GM12878 (cell line): Measurements from ENCODE around the gene LYPD4. TPM values are rescaled to one million over a fixed set of nuclear protein-coding genes. Genes with fewer than 3 reads are reported as not detected.

Source experiments
- BMI1 ChIP-seq: fragments of 450-650 bp; IDR thresholded peaks from 2 replicates; pipeline ENCODE4 v1.6.1; 2016; ENCODE audit warnings: mild to moderate bottlenecking, moderate library complexity, borderline replicate concordance
- CBX5 ChIP-seq: sonication (generic); IDR thresholded peaks from 2 replicates; pipeline ENCODE4 v1.6.1; 2016; ENCODE audit warnings: low read depth, moderate library complexity, mild to moderate bottlenecking, inconsistent platforms
- CREB1 ChIP-seq: IDR thresholded peaks from 2 replicates; pipeline ENCODE4 v1.6.1; 2012; ENCODE audit warnings: low read depth, mild to moderate bottlenecking, inconsistent platforms
- EED ChIP-seq: sonication (generic); IDR thresholded peaks from 2 replicates; pipeline ENCODE4 v1.6.1; 2016; ENCODE audit warnings: antibody characterized with exemption, low read depth
- FOXM1 ChIP-seq: IDR thresholded peaks from 2 replicates; pipeline ENCODE4 v1.6.1; 2012; ENCODE audit warnings: low read depth, mild to moderate bottlenecking, inconsistent platforms, low read length, moderate library complexity
- HDAC2 ChIP-seq: fragments of 200-600 bp; sonication (generic); IDR thresholded peaks from 2 replicates; pipeline ENCODE4 v1.6.1; 2017
- HDGF ChIP-seq: fragments of 450-650 bp; IDR thresholded peaks from 2 replicates; pipeline ENCODE4 v1.6.1; 2016; ENCODE audit warnings: antibody characterized with exemption
- IKZF1 ChIP-seq: fragments of 450-650 bp; conservative IDR thresholded peaks from 2 replicates; pipeline ENCODE4 v1.6.1; 2017; ENCODE audit warnings: antibody characterized with exemption, mild to moderate bottlenecking
- IKZF2 ChIP-seq, 2 experiments: fragments of 450-650 bp; IDR thresholded peaks; 2 replicates each; pipeline ENCODE4 v1.6.1; 2017; ENCODE audit warnings: mild to moderate bottlenecking in 2 of 2, moderate library complexity in 2 of 2
- MTA3 ChIP-seq: IDR thresholded peaks from 2 replicates; pipeline ENCODE4 v1.6.1; 2012; ENCODE audit warnings: low read length, inconsistent platforms, borderline replicate concordance
- NFIC ChIP-seq: IDR thresholded peaks from 2 replicates; pipeline ENCODE4 v1.6.1; 2012; ENCODE audit warnings: low read depth, mild to moderate bottlenecking, inconsistent platforms, low read length, moderate library complexity
- RAD51 ChIP-seq: fragments of 450-650 bp; IDR thresholded peaks from 2 replicates; pipeline ENCODE4 v1.6.1; 2016; ENCODE audit warnings: moderate library complexity, mild to moderate bottlenecking, inconsistent platforms
- RELA ChIP-seq: fragments of 450-650 bp; IDR thresholded peaks from 2 replicates; pipeline ENCODE4 v1.8.0; 2014; ENCODE audit warnings: borderline replicate concordance; ENCODE audit not compliant: partially characterized antibody
- SIN3A ChIP-seq: IDR thresholded peaks from 2 replicates; pipeline ENCODE4 v1.6.1; 2012; ENCODE audit warnings: low read depth, low read length, improper control_type of control experiment
- STAT1 ChIP-seq: fragments of 450-650 bp; conservative IDR thresholded peaks from 2 replicates; pipeline ENCODE4 v1.6.1; 2014; ENCODE audit warnings: antibody characterized with exemption, mild to moderate bottlenecking
- TBL1XR1 ChIP-seq: IDR thresholded peaks from 2 replicates; pipeline ENCODE4 v1.6.1; 2012; ENCODE audit warnings: low read depth, low read length, improper control_type of control experiment
- ZNF384 ChIP-seq: IDR thresholded peaks from 2 replicates; pipeline ENCODE4 v1.6.1; 2012; ENCODE audit warnings: low read depth, mild to moderate bottlenecking, low read length, improper control_type of control experiment, borderline replicate concordance
- polyA plus RNA-seq, 11 experiments: library from polyadenylated mRNA; depleted of rRNA in 4 of 11; unstranded in 6 of 11; stranded (reverse) in 5 of 11; fragments of >200 nt; fragmentation: Nextera tagmentation in 4 of 11; fragmentation: Illumina TruSeq in 1 of 11; extraction: Ambion mirVana in 4 of 11; extraction: Trizol in 1 of 11; gene quantifications; 1 replicate in 1 of 11; 2 replicates in 10 of 11; pipeline versions ENCODE4 v1.2.1 to v1.2.3, GENCODE V29; 2011 to 2016; ENCODE audit warnings: inconsistent platforms in 2 of 11, missing spikeins in 2 of 11, low read depth in 1 of 11
- total RNA-seq, 4 experiments: library from RNA; depleted of rRNA in 3 of 4; stranded (reverse); fragments of >200 nt in 3 of 4; fragmentation: Illumina TruSeq in 1 of 4; extraction: Trizol in 1 of 4; gene quantifications; 2 replicates each; pipeline versions ENCODE4 v1.2.1 to v1.2.3, GENCODE V29; 2013 to 2021
- TF ChIP-seq, protein P1 (sequence below): fragments of 450-650 bp; IDR thresholded peaks from 2 replicates; pipeline ENCODE4 v1.6.1; 2017; ENCODE audit warnings: mild to moderate bottlenecking
- TF ChIP-seq, protein P2 (sequence below): fragments of 450-650 bp; IDR thresholded peaks from 2 replicates; pipeline ENCODE4 v1.6.1; 2017; ENCODE audit warnings: mild to moderate bottlenecking, low read depth, inconsistent platforms; ENCODE audit not compliant: poor library complexity, severe bottlenecking
- TF ChIP-seq, protein P3 (sequence below): fragments of 450-650 bp; IDR thresholded peaks from 2 replicates; pipeline ENCODE4 v1.6.1; 2017; ENCODE audit warnings: borderline replicate concordance
- TF ChIP-seq, protein P4 (sequence below): fragments of 450-650 bp; IDR thresholded peaks from 2 replicates; pipeline ENCODE4 v1.6.1; 2017; ENCODE audit warnings: mild to moderate bottlenecking, moderate library complexity

Gene LYPD4
- total and polyA plus RNA-seq, 10 of the 15 experiments (the other 5 are each of a cell fraction or from before 2014, with no cell fraction given) = not detected

DNA sequence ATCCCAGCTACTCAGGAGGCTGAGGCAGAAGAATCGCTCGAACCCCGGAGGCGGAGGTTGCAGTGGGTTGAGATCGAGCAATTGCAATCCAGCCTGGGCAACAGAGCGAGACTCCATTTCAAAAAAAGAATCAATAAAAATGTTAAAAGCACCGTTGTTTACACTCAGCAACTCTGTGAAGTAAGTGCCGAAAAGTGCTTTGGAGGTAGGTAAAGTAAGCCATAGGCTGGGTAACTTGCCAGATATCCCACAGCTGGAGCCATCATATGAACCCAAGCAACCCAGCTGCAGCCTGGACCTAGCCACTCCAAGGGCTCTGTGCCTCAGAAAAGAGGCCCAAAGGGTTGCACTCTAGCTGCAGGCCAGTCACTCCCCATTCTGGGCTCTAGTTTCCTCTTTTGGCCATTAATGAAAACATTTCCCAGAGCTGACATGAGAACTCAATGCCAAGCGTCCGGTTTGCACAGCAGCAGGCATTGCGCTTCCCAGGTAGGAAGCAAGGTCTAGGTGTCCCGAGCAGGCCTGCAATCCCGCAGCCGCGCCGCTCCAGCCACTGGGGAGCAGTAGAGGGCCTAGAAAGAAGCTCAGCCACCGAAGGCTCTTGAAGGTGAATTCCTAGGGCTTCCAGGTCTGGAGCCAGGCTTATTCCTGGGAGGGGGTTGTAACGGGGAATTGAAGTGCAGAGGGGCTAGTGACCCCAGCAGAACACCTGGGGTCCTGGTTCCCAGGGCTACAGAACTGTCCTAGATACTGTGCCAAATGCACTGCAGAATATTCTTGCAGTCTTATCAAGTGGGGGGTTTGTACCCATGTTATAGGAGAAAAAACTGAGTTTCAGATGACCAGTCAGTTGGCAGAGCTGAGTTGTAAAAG is 28.5 kb upstream of the LYPD4 start (continued):
- TF ChIP-seq, protein P1, sequence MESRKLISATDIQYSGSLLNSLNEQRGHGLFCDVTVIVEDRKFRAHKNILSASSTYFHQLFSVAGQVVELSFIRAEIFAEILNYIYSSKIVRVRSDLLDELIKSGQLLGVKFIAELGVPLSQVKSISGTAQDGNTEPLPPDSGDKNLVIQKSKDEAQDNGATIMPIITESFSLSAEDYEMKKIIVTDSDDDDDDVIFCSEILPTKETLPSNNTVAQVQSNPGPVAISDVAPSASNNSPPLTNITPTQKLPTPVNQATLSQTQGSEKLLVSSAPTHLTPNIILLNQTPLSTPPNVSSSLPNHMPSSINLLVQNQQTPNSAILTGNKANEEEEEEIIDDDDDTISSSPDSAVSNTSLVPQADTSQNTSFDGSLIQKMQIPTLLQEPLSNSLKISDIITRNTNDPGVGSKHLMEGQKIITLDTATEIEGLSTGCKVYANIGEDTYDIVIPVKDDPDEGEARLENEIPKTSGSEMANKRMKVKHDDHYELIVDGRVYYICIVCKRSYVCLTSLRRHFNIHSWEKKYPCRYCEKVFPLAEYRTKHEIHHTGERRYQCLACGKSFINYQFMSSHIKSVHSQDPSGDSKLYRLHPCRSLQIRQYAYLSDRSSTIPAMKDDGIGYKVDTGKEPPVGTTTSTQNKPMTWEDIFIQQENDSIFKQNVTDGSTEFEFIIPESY = no peak
- TF ChIP-seq TBL1XR1 = no peak
- no peak for TF ChIP-seq RELA
- no peak for TF ChIP-seq HDGF
- TF ChIP-seq, protein P2, sequence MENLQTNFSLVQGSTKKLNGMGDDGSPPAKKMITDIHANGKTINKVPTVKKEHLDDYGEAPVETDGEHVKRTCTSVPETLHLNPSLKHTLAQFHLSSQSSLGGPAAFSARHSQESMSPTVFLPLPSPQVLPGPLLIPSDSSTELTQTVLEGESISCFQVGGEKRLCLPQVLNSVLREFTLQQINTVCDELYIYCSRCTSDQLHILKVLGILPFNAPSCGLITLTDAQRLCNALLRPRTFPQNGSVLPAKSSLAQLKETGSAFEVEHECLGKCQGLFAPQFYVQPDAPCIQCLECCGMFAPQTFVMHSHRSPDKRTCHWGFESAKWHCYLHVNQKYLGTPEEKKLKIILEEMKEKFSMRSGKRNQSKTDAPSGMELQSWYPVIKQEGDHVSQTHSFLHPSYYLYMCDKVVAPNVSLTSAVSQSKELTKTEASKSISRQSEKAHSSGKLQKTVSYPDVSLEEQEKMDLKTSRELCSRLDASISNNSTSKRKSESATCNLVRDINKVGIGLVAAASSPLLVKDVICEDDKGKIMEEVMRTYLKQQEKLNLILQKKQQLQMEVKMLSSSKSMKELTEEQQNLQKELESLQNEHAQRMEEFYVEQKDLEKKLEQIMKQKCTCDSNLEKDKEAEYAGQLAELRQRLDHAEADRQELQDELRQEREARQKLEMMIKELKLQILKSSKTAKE = peak; percentile 21
- TF ChIP-seq SIN3A = no peak
- peak; percentile 85; the same call in 1 of the 2 replicates for TF ChIP-seq EED
- TF ChIP-seq IKZF2 (IDR thresholded peaks at IDR 0.05) = peak; percentile 75 to 83
- TF ChIP-seq STAT1 = no peak
- TF ChIP-seq, protein P3, sequence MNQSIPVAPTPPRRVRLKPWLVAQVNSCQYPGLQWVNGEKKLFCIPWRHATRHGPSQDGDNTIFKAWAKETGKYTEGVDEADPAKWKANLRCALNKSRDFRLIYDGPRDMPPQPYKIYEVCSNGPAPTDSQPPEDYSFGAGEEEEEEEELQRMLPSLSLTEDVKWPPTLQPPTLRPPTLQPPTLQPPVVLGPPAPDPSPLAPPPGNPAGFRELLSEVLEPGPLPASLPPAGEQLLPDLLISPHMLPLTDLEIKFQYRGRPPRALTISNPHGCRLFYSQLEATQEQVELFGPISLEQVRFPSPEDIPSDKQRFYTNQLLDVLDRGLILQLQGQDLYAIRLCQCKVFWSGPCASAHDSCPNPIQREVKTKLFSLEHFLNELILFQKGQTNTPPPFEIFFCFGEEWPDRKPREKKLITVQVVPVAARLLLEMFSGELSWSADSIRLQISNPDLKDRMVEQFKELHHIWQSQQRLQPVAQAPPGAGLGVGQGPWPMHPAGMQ = no peak
- no peak for TF ChIP-seq NFIC
- TF ChIP-seq, protein P4, sequence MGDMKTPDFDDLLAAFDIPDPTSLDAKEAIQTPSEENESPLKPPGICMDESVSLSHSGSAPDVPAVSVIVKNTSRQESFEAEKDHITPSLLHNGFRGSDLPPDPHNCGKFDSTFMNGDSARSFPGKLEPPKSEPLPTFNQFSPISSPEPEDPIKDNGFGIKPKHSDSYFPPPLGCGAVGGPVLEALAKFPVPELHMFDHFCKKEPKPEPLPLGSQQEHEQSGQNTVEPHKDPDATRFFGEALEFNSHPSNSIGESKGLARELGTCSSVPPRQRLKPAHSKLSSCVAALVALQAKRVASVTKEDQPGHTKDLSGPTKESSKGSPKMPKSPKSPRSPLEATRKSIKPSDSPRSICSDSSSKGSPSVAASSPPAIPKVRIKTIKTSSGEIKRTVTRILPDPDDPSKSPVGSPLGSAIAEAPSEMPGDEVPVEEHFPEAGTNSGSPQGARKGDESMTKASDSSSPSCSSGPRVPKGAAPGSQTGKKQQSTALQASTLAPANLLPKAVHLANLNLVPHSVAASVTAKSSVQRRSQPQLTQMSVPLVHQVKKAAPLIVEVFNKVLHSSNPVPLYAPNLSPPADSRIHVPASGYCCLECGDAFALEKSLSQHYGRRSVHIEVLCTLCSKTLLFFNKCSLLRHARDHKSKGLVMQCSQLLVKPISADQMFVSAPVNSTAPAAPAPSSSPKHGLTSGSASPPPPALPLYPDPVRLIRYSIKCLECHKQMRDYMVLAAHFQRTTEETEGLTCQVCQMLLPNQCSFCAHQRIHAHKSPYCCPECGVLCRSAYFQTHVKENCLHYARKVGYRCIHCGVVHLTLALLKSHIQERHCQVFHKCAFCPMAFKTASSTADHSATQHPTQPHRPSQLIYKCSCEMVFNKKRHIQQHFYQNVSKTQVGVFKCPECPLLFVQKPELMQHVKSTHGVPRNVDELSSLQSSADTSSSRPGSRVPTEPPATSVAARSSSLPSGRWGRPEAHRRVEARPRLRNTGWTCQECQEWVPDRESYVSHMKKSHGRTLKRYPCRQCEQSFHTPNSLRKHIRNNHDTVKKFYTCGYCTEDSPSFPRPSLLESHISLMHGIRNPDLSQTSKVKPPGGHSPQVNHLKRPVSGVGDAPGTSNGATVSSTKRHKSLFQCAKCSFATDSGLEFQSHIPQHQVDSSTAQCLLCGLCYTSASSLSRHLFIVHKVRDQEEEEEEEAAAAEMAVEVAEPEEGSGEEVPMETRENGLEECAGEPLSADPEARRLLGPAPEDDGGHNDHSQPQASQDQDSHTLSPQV = no peak
- TF ChIP-seq FOXM1 = peak; percentile 33; the same call in 1 of the 2 replicates
- TF ChIP-seq IKZF1 = peak; percentile 86
- TF ChIP-seq BMI1 = no peak
- TF ChIP-seq CBX5 = no peak
- TF ChIP-seq CREB1 = 0 out of 2 replicates have a peak, but pooled peaks have one; percentile 4
- no peak for TF ChIP-seq RAD51
- TF ChIP-seq ZNF384 = no peak
- no peak for TF ChIP-seq HDAC2
- TF ChIP-seq MTA3 = peak; percentile 69; the same call in 1 of the 2 replicates
